GM19328 (cell line): ENCODE measurements around the gene GRK1.

ENCODE experiments used
- ATAC-seq: cut with Tn5 transposase; IDR thresholded peaks from one replicate; pipeline ENCODE4 v1.9.1; 2021; ENCODE audit warnings: mild to moderate bottlenecking, moderate library complexity; ENCODE audit not compliant: unreplicated experiment

Gene GRK1

DNA sequence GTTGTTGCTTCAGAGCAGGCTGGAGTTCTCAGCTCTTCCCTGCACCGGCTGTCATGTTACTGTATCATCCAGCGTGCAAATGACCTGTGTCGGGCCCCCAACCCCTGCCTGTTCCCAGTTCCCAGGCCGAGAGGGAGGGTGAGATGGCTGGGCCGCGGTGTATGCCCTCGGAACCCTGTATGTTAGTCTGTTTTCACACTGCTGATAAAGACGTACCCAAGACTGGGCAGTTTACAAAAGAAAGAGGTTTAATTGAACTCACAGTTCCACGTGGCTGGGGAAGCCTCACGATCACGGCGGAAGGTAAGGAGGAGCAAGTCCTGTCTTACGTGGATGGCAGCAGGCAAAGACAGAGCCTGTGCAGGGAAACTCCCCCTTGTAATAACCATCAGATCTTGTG is 102.9 kb downstream of the GRK1 start:
- ATAC-seq = no peak

- ATAC-seq = no peak
These were observed 103.4 kb downstream of the GRK1 start for GRCh38 chr13:113770441-113770840.

DNA sequence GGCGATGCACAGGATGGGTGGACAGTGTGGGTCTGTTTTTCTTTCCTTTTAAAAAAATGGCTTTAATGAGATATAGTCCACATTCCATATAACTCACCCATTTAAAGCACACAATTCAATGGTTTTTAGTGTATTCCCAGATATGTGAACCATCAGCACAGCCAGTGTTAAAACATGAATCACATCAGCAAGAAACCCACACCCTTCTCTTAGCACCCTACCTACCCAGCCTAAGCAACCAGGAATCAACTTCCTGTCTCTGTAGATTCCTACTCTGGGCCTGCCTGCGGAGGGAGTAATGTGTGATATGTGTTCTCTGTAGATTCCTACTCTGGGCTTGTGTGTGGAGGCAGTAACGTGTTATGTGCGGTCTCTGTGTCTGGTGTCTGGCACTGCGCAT is 103.9 kb downstream of the GRK1 start:
- no peak for ATAC-seq

- no peak for ATAC-seq
These were observed 104.8 kb downstream of the GRK1 start for GRCh38 chr13:113771709-113772331.

- ATAC-seq = no peak
These were observed 107.4 kb downstream of the GRK1 start for GRCh38 chr13:113774177-113775107.

DNA sequence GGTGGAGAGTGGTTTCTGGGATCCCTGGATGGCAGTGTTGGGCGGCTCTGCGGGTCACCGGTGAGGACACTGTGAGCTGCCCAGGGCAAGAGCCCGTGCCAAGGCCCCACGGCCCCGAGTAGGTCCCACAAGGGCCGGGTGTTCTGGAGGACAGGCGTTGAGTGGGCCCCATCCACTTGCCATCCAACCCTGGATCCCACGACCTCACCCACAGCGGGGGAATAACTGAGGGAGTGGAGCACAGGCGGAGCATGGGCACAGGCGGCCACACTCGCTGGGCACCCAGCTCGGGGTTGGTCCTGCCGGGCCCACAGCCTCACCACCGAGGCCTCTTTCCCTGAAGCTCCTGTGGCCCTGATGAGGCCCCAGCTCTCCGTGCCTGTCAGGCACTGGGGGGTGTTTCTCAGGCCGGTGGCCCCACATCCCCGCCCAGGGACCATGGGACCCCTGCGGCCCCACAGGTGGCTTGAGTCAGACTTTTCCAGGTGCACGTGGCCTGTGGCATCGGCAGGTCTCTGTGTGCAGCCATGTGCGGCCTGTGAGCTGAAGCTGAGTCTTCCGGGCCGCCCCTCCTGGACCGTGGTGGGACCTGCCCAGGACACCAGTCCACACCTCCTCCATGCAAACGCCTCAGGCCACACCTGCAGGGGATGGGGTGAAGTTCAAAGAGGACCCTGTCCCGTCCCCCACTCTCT is 108.6 kb downstream of the GRK1 start:
- no peak for ATAC-seq

GRCh38 chr13:113776231-113777125 is 109.5 kb downstream of the GRK1 start:
- ATAC-seq = no peak

DNA sequence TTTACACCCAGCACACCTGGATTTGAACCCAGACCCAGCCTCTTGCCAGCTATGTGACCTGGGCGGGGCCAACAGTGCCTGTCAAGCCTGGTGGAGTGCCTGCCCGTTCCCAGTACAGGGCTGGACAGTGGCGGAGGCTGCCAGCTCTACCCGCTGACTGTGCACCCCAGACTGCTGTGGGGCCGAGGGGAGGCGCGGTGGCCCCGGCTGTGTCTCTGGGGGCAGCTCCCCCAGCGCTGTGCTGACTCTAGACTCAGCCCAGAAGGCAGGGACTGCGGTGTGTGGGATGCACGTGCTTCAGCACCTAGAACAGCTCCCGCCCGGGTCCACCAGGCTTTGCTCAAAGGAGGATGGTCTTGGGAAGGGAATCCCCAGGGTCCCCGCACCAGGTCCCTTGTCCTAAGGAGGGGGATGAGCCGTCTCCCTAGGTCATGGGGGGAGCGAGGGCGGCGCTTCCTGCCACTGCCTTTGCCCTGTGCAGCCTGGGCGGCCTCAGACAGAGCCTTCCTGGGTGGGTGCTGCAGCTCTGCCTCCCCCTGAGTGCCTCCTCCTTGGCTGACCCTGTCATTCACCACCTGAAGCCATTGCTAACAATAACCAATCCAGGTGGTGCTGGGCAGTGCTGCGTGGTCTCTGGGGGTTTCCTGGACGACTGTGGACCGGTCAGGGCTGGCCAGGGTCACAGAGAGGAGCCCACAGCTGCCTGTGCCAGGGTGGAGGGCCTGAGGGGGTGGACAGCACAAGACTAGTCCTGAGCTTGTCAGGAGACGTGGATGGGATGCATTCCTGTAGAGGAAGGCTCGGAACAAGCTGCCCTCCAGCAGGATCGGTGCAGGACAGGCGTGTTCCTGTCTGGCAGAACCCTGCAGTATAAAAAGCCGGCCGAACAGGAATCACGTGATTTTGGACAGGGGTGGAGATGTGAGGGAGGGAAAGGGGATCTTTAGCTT is 110.6 kb downstream of the GRK1 start:
- no peak for ATAC-seq

GRCh38 chr13:113781571-113781970 is 114.6 kb downstream of the GRK1 start:
- no peak for ATAC-seq

- no peak for ATAC-seq
These were observed 115.5 kb downstream of the GRK1 start for GRCh38 chr13:113782472-113782871.

DNA sequence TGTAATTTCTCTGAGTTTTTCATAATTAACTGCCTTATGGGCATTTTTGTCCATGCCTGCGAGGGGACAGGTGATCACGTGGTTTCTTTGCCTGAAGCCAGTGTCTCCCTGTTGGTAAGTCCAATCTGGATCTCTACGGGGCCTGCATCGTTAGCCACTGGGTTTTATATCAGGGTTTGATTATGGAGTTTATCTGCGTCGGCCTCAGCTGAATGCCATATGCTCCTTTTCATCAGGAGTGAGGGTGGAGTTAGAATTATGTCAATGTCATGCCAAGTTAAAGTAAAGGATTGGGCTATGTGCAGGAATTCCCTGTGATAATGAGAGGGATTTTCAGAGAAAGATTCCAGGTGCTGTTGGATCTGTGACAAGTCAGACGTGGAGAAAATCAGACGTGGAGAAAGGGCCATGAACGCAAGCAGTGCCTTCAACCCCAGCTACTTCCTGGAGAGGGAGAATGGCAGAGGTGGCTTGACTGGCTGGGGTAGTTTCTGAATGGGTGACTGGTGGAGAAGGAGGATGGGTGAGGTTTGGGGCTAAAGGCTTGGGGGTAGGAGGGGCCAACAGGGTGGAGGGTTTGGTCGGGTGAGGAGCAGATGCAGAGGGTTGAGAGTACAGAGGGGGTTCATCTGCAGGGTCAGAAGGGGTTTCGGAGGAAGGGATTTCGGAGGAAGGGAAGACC is 116.3 kb downstream of the GRK1 start:
- no peak for ATAC-seq

GRCh38 chr13:113783966-113784644 is 117.1 kb downstream of the GRK1 start:
- no peak for ATAC-seq

DNA sequence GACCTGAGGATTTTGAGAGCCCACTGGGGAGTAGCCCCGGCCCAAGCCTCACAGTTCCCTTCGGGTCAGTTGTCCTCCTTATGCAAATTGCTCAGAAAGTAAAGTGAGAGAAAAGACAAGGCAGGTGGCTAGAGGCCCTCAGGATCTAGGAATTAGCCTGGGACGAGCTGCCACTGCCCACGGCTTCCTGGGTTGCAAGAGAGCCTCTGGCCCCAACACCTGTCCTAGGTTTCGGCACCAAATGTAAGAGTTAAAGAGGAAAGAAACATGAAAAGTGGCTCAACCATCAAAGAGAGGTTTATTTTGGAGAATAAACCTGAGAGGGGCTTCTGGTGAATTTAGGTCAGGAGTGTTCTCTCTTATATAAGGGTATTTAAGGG is 117.6 kb downstream of the GRK1 start:
- ATAC-seq = no peak

- no peak for ATAC-seq
These were observed 118.3 kb downstream of the GRK1 start for GRCh38 chr13:113785051-113786010.

DNA sequence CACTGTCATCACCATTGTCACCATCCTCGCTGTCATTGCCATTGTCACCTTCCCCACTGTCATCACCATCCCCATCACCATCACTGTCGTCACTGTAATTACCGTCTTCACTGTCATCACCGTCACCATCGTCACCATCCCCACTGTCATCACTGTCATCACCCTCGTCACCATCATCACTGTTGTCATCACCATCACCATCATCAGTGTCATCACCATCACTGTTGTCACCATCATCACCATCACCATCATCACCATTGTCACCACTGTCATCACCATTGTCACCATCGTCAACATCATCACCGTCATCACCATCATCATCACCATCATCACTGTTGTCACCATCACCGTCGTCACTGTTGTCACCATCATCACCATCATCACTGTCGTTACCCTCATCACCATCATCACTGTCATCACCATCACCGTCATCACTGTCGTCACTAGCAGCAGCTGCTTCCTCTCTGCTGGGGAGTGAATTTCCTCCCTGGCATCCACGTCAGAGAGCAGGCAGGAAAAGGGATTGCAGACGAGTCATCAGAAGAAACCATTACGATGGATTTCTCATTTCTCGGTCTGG is 119.3 kb downstream of the GRK1 start:
- ATAC-seq = no peak
